HG02973 (cell line): ENCODE results near the gene PACS2.
"Not testable (repeated sequence)": the region's sequence is repeated elsewhere in the genome, so short reads cannot be mapped to it uniquely, and the experiment has no call there.

ENCODE experiments used
- ATAC-seq: cut with Tn5 transposase; IDR thresholded peaks from one replicate; pipeline ENCODE4 v1.9.1; 2021; ENCODE audit warnings: moderate library complexity; ENCODE audit not compliant: unreplicated experiment

PACS2 gene

GRCh38 chr14:105313381-105314286 lies 914 bp upstream of the PACS2 start:
- peak; percentile 16 for ATAC-seq

GRCh38 chr14:105315211-105315721 lies 718 bp downstream of the PACS2 start:
- no peak for ATAC-seq

- ATAC-seq = no peak
Measured at GRCh38 chr14:105315941-105316576, 1.5 kb downstream of the PACS2 start.

GRCh38 chr14:105316577-105316941 lies 2.0 kb downstream of the PACS2 start:
- no peak for ATAC-seq

- ATAC-seq = no peak
Measured at GRCh38 chr14:105316968-105317510, 2.5 kb downstream of the PACS2 start.

- no peak for ATAC-seq
Measured at GRCh38 chr14:105317546-105317945, 3.0 kb downstream of the PACS2 start.

GRCh38 chr14:105322791-105323556 lies 8.4 kb downstream of the PACS2 start:
- no peak for ATAC-seq

- ATAC-seq = no peak
Measured at GRCh38 chr14:105323663-105324062, 9.1 kb downstream of the PACS2 start.

- ATAC-seq = no peak
Measured at GRCh38 chr14:105324080-105324778, 9.7 kb downstream of the PACS2 start.

GRCh38 chr14:105324871-105325270 lies 10.3 kb downstream of the PACS2 start:
- no peak for ATAC-seq

- no peak for ATAC-seq
Measured at GRCh38 chr14:105325303-105325702, 10.8 kb downstream of the PACS2 start.

GRCh38 chr14:105325716-105326567 lies 11.4 kb downstream of the PACS2 start:
- no peak for ATAC-seq

- no peak for ATAC-seq
Measured at GRCh38 chr14:105326568-105326867, 12.0 kb downstream of the PACS2 start.

- ATAC-seq = no peak
Measured at GRCh38 chr14:105326891-105327694, 12.5 kb downstream of the PACS2 start.

GRCh38 chr14:105327695-105328045 lies 13.1 kb downstream of the PACS2 start:
- ATAC-seq = not testable (repeated sequence)

- no peak for ATAC-seq
Measured at GRCh38 chr14:105328070-105328677, 13.6 kb downstream of the PACS2 start.

- no peak for ATAC-seq
Measured at GRCh38 chr14:105328678-105329390, 14.3 kb downstream of the PACS2 start.
